T1000 (cell line): ENCODE data around the gene EML1.

Experiments used
- DNase-seq: peaks from one replicate; lab custom pipeline; 2025; ENCODE audit warnings: mixed read lengths; lab: John Stamatoyannopoulos, UW

EML1 gene, protein sequence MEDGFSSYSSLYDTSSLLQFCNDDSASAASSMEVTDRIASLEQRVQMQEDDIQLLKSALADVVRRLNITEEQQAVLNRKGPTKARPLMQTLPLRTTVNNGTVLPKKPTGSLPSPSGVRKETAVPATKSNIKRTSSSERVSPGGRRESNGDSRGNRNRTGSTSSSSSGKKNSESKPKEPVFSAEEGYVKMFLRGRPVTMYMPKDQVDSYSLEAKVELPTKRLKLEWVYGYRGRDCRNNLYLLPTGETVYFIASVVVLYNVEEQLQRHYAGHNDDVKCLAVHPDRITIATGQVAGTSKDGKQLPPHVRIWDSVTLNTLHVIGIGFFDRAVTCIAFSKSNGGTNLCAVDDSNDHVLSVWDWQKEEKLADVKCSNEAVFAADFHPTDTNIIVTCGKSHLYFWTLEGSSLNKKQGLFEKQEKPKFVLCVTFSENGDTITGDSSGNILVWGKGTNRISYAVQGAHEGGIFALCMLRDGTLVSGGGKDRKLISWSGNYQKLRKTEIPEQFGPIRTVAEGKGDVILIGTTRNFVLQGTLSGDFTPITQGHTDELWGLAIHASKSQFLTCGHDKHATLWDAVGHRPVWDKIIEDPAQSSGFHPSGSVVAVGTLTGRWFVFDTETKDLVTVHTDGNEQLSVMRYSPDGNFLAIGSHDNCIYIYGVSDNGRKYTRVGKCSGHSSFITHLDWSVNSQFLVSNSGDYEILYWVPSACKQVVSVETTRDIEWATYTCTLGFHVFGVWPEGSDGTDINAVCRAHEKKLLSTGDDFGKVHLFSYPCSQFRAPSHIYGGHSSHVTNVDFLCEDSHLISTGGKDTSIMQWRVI

DNA sequence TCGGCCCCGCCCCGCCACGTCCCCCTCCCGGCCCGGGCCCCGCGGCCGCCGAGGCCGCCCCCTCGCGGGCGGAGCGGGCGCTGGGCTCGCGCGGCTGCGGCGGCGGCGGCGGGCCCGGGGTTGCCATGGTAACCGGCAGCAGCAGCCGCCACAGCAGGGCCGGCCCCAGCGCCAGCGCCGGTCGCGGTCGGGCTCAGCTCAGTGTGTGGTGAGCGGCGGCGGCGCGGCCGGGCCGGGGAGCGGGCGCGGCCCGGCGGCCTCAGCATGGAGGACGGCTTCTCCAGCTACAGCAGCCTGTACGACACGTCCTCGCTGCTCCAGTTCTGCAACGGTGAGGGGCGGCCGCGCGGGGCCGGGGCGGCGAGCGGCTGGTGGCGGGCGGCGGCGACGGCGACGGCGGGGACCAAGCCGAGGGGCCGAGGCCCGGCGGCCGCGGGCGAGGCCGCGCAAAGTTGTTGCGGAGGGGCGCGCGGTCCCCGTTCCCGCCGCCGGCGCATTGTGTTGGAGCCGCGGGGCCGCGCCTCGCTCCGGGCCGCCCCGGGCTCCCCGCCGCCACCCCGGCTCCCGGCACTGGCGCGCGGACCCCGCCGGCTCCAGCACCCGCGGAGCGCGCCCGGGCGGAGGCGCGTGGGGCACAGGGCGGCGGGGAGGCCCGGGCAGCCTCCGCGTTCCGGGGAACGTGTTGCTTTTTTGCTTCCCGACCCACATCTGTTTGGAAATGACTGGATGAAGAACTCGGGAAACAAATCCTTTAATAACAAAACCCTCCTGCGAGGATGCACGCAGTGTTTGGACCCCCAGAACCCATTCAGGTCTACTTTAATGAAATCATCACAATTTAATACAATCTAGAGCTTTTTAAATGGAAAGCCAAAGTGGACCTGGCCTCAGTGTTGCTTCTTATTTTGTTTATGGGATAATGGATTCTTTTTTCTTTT, at the start of gene EML1:
TSS of gene EML1 (plus strand) at position 201 of the 938 bp plus-strand sequence. CDS start at position 265, 64 bp downstream.
- DNase-seq, result peak; percentile 68

- no peak for DNase-seq
Observed at GRCh38 chr14:99744199-99744872, 48.9 kb upstream of the EML1 start.

GRCh38 chr14:99744873-99745224, 48.4 kb upstream of the EML1 start:
- no peak for DNase-seq

DNA sequence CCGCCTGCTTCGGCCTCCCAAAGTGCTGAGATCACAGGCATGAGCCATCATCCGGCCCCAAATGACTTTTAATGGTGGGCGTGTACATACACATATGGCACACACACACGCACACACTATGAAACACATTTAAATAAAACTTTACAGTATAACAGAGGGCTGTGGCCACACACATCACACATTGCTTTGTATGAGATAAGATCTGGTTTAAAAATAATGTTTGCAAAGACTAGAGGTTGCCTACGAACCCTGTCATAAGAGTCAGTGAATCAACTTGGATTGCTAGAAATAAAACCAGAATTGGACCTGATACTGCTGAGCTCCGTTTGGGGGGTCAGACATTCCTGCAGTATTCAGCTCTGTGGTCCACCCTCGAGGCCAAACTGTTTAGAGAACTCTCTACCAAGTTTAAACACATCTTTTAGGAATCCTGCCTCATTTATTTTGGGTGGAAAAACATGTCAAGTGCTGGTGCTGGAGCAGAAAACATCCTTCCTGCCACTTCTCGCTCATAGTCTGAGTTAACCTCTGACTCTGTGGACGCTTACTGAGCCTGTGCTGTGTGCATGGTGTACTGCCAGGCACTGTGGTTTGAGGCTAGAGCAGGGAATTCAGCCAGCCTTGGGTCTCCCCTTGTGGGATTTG, 47.8 kb upstream of the EML1 start:
- no peak for DNase-seq

GRCh38 chr14:99747167-99747566, 46.0 kb upstream of the EML1 start:
- DNase-seq, result no peak

DNA sequence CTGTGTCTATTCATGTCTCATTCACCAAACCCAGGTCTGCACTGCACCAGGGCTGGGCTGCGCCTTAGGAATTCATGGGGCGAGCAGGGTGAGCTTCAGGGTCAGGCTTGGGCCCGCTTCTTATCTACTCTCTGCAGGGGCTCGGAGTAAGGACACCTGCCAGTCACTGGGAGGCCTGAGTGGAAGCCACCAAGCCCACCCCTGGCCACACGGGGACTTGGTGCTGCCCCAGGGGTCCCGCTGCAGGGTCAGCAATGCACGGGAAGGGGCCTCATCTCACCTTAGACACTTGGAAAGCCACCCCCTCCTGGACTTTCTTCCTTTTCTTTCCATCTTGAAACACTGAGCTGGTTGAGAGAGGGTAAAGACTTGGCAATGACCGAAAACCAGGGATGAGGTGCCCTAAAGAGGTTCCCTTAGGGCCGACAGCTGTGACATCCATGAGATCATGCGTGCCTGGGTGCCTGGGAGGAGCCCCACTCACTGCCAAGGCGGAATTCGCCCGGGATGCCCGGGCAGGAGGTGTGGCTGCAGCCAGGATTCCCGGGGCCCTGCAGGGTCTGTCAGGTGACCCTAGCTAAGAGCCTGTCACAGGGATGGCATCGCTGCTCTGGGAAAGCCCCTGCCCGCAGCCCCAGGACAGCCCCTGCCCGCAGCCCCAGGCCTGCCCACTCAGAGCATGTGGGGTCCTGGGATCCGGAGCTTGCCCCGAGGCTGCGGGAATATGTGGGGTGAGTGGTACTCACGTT, 45.5 kb upstream of the EML1 start:
- no peak for DNase-seq

GRCh38 chr14:99748529-99748928, 44.7 kb upstream of the EML1 start:
- DNase-seq, result no peak

GRCh38 chr14:99749142-99749541, 44.1 kb upstream of the EML1 start:
- no peak for DNase-seq

- DNase-seq, result no peak
Observed at GRCh38 chr14:99749763-99750715, 43.2 kb upstream of the EML1 start.

GRCh38 chr14:99750746-99751450, 42.3 kb upstream of the EML1 start:
- no peak for DNase-seq

DNA sequence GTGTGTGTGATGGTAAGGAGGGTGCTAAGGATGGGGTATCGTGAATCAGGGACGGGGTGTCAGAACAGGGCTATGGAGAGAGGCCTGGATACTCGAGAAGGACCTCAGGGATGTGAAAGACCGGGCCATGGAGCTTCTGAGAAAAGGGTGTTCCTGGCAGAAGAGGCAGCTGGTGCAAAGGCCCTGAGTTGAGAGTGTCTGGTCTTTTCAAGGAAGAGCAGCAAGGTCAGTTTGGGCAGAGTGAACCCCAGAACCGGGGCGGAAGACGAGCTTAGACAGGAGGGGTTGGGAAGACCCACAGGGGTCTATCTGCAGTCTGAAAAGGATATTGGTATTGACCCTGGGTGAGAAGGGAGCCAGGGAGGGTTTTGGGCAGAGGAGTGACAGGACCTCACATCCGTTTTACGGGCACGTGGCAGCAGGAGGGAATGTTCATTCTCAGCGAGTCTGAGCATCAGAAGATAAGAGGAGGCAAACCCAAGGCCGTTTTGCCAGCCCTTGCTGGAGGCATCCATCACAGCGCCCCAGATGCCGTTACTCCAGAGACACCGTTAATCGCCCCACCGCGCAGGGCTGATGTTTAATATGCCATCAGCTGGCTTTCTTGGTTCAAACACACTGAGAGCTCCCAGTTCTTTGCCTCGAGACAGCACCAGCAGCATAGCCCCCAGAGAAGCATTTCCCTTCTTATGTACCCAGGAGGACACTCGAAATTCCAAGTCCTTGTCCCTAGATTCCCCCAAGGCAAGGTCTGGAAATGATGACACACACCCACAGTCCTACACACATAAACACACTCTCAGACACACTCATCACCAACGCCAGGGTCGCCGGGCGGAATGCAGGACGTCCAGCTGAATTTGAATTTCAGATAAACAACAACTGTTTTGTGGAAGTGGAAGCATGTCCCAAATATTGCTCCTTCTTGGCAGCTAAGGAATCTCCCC, 41.4 kb upstream of the EML1 start:
- DNase-seq, result peak; percentile 17

DNA sequence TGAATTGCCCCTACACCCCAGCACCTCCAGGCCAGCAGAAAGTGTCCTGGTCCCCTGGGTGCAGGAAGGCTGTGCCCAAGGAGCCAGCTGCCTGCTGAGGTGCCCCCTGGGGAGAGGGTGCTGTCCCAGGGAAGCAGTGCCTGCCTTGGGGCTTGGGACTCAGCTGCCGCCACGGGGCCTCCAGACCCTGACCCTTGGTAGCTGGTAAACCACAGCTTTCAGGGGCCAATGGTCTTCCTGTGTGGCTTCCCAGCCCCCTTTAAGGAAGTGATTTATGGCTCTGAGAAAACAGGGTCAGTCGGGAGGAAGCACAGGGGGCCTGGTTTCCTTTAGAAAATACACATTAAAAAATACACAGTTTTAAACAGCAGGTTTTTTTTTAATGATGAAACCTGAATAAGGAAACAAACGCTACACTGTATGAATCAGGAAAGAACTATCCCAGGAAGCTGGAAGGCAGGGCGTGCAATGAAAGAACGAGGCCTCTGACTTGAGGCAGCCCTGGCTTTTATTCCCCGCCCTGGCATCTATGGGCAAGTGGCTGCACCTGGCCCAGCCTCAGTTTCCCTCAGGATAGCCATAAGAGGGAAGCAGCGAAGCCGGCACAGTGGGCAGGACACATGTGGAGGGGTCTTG, 40.6 kb upstream of the EML1 start:
- DNase-seq, result no peak

DNA sequence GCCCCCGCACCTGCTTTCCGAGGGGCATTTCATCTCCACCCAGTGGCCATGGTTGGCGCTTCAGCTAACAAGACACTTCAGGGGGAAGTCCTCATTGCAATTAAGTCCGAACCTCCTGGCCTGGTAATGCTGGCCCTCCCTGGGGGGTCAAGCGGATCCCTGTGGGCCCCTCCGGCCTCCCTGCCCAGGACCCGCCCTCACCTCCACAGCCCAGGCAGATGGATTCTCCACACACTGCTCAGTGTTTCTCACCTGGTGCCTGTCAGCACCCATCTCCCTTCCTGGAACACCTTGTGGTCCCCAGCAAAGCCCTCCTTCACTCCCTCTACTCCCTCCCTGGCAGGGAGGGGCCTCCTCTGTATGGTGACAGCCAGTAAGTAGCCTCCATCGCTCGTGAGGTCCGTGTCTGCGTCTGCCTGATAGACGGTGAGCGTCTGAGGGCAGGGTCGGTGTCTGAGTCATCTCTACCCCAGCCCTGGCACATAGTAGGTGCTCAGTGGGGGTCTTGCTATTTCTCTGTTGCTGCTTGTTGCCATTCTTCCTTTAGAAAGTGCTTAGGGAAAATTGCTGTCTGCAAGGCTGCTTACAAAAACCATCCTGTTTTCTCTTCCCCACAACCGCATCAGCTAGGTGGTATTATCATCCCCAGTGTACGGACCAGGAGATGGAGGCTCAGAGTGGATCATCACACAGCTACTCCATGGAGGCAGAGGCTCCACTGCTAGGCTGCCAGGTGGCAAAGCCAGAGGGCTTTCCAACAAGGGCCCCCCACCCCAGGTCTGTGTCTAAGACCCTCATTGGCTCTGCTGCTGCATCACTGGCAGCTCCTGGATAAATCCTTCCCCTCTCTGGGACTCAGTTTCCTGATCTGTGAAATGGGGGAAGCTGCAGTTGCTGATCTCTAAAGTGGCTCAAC, 39.7 kb upstream of the EML1 start:
- no peak for DNase-seq

DNA sequence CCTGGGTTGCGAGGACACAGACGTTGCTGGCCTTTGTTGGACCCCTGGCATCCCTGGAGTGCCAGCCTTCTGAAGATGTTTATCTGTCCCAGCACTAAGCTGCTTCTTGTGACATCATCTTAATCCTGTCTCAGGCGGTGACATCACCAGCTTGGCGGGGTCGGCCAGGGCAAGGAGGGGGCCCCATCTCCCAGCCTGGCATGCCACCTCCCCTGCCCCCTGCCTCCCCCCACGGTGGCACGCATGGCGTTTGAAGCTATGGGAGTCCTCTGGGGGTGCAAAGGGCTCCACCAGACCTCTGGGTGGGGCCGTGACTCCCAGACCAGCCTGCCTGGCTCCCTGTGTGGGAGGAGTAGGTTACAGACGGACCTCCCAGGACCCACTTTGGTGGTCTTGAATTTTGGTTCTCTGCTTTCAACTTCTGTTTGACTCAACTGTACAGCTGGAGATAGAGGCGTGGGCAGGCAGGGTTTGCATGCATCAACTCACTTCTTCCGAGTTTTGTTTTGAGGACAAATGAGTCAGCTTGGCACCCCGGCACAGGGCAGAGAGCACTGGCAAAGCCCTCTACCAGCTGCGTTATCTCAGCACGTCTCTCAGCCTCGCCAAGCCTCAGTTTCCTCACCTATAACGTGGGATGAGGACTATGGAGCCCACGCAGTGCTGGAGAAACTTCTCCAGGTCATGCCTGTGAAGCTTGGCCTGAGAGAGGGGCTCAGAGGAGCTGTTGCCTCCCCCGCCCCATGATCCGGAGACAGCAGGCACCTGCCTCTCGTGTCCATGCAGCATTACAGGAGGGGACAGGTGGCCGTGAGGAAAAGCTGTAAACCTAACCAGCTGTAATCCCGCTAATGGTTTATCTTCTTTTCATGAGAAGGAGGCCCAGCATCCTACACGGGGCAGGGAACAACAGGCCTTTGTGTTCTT, 38.8 kb upstream of the EML1 start:
- no peak for DNase-seq

DNA sequence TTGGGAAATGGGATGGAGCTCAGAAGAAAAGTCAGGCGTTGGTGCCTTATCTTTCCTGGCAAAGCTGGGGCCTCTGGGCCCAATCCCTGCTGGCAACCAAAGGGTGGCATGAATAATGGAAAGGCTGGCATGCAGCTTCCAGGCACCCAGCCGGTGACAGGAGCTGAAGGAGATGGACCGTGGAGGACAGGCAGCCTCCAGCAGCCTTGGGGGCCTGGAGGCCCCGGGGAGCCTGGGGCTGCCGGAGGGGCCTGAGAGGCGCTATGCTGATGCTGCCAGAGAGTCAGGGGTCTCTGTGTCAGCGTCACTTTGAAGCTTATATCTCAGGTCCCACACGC, 38.2 kb upstream of the EML1 start:
- DNase-seq, result no peak
